Type B pancreatic cell (in vitro differentiated cells): Measurements from ENCODE around the gene TMEM143. TPM values are rescaled to one million over a fixed set of nuclear protein-coding genes. Genes with fewer than 3 reads are reported as not detected.
A peak's percentile ranks its signal among the peaks of the same experiment; 100 is the strongest.

ENCODE experiments used
- DNase-seq: peaks from one replicate; pipeline ENCODE4 v3.0.0; 2021; ENCODE audit warnings: mixed read lengths; ENCODE audit not compliant: unreplicated experiment; ENCODE audit errors: extremely low spot score
- H3K27ac Mint-ChIP-seq: 2 replicates; pipeline ENCODE4 v1.8.0; 2021; ENCODE audit warnings: mild to moderate bottlenecking, mixed read lengths
- H3K27me3 Mint-ChIP-seq: 2 replicates; pipeline ENCODE4 v1.8.0; 2021; ENCODE audit warnings: mixed read lengths
- H3K36me3 Mint-ChIP-seq: 2 replicates; pipeline ENCODE4 v1.8.0; 2021; ENCODE audit warnings: mixed read lengths
- H3K4me1 Mint-ChIP-seq: one replicate; pipeline ENCODE4 v1.8.0; 2021; ENCODE audit warnings: mixed read lengths; ENCODE audit not compliant: unreplicated experiment
- H3K4me3 Mint-ChIP-seq: 2 replicates; pipeline ENCODE4 v1.8.0; 2021; ENCODE audit warnings: mild to moderate bottlenecking, mixed read lengths
- H3K9me3 Mint-ChIP-seq: 2 replicates; pipeline ENCODE4 v1.8.0; 2021; ENCODE audit warnings: mixed read lengths
- total RNA-seq: library from RNA; stranded (reverse); gene quantifications from 2 replicates; pipeline ENCODE4 v1.2.1, GENCODE V29; 2021; ENCODE audit warnings: low replicate concordance
- TF ChIP-seq, protein P1 (sequence below): fragments of 200-600 bp; sonication (generic); conservative IDR thresholded peaks from 2 replicates; pipeline ENCODE4 v1.5.0; 2021; ENCODE audit warnings: antibody characterized with exemption, mild to moderate bottlenecking

TMEM143 gene
- total RNA-seq, 1 donor from 2014 or later, result 12.8 TPM

GRCh38 chr19:48308631-48309586 is 54.8 kb downstream of the TMEM143 start:
- peaks cover 16% of the 10 kb centered on the region for H3K4me1 Mint-ChIP-seq
- TF ChIP-seq, protein P1, sequence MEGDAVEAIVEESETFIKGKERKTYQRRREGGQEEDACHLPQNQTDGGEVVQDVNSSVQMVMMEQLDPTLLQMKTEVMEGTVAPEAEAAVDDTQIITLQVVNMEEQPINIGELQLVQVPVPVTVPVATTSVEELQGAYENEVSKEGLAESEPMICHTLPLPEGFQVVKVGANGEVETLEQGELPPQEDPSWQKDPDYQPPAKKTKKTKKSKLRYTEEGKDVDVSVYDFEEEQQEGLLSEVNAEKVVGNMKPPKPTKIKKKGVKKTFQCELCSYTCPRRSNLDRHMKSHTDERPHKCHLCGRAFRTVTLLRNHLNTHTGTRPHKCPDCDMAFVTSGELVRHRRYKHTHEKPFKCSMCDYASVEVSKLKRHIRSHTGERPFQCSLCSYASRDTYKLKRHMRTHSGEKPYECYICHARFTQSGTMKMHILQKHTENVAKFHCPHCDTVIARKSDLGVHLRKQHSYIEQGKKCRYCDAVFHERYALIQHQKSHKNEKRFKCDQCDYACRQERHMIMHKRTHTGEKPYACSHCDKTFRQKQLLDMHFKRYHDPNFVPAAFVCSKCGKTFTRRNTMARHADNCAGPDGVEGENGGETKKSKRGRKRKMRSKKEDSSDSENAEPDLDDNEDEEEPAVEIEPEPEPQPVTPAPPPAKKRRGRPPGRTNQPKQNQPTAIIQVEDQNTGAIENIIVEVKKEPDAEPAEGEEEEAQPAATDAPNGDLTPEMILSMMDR, result peak; percentile 44
- H3K36me3 Mint-ChIP-seq, result no peaks in the 10 kb centered on the region
- H3K27me3 Mint-ChIP-seq, result no peaks in the 10 kb centered on the region
- H3K4me3 Mint-ChIP-seq, result no peak overlapping the region
- H3K9me3 Mint-ChIP-seq, result no peaks in the 10 kb centered on the region
- DNase-seq, result no peak
- H3K27ac Mint-ChIP-seq, result peak overlapping the region; percentile 9

DNA sequence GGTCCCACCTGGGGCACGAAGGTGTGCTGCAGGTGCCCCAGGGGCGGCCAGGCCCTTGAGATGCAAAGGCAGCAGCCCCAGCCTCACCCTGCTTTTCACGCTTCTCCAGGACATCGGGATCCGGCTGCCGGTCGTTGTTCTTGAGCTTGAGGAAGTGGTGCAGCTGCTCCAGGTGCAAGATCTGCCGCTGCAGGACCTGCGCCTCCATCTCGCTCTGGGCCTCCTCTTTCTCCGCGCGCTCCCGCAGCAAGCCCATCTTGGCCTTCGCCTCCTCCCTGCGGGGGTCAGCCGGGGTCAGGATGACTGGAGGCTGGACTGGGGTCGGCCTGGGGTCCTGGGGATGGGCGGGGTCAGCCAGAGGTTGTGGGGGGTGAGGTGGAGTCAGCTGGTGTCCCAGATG is 59.9 kb downstream of the TMEM143 start:
- Mint-ChIP-seq H3K4me1 (peaks cover 5% of the 10 kb centered on the region), H3K27ac (no peak overlapping the region), H3K4me3 (no peak overlapping the region), H3K9me3 (no peaks in the 10 kb centered on the region), H3K27me3 (no peaks in the 10 kb centered on the region), H3K36me3 (no peaks in the 10 kb centered on the region)
- TF ChIP-seq, protein P1, result no peak
- no peak for DNase-seq

GRCh38 chr19:48303367-48303766 is 60.4 kb downstream of the TMEM143 start:
- Mint-ChIP-seq H3K4me3 (no peak overlapping the region), H3K27ac (no peak overlapping the region), H3K4me1 (peaks cover 5% of the 10 kb centered on the region), H3K9me3 (no peaks in the 10 kb centered on the region), H3K27me3 (no peaks in the 10 kb centered on the region), H3K36me3 (no peaks in the 10 kb centered on the region)
- TF ChIP-seq, protein P1, result no peak
- no peak for DNase-seq

- TF ChIP-seq, protein P1, result no peak
- H3K27ac Mint-ChIP-seq, result no peak overlapping the region
- no peak for DNase-seq
- H3K36me3 Mint-ChIP-seq, result no peaks in the 10 kb centered on the region
- H3K27me3 Mint-ChIP-seq, result no peaks in the 10 kb centered on the region
- H3K9me3 Mint-ChIP-seq, result no peaks in the 10 kb centered on the region
- H3K4me3 Mint-ChIP-seq, result no peak overlapping the region
- H3K4me1 Mint-ChIP-seq, result peaks cover 5% of the 10 kb centered on the region
These were observed 61.2 kb downstream of the TMEM143 start for GRCh38 chr19:48302600-48302959.

- no peaks in the 10 kb centered on the region for H3K27me3 Mint-ChIP-seq
- peaks cover 5% of the 10 kb centered on the region for H3K4me1 Mint-ChIP-seq
- no peak overlapping the region for H3K27ac Mint-ChIP-seq
- TF ChIP-seq, protein P1, result no peak
- H3K9me3 Mint-ChIP-seq, result no peaks in the 10 kb centered on the region
- H3K4me3 Mint-ChIP-seq, result no peak overlapping the region
- no peak for DNase-seq
- H3K36me3 Mint-ChIP-seq, result no peaks in the 10 kb centered on the region
These were observed 61.7 kb downstream of the TMEM143 start for GRCh38 chr19:48301886-48302599.
